Measurements from ENCODE around the gene MTX1.
"Not testable (repeated sequence)": the region's sequence is repeated elsewhere in the genome, so short reads cannot be mapped to it uniquely, and the experiment has no call there.

The MTX1 gene

DNA sequence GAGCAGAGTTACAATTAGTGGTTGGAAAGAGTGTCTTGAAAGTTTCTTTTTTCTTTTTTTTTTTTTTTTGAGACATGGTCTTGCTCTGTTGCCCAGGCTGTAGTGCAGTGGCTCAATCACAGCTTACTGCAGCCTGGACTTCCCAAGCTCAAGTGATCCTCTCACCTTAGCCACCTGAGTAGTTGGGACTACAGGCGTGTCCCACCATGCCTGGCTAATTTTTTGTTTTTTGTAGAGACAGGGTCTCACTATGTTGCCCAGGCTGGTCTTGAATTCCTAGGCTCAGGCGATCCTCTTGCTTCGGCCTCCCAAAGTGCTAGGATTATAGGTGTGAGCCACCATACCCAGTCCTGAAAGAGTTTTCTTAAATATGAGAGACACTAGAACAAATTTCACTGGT, 38.3 kb downstream of the MTX1 start:
- H3K4me3 ChIP-seq (ENCODE audit: low read length); H3K9me3 ChIP-seq (ENCODE audit: insufficient read depth, low read depth, low read length); H3K9ac ChIP-seq (ENCODE audit: low read depth, low read length); H3K4me1 ChIP-seq (ENCODE audit: insufficient read depth, low read length); H3K27ac ChIP-seq (ENCODE audit: low read depth, low read length): not testable (repeated sequence)
- WGBS: 87% methylated on average over 3 of the region's 3 CpGs
- Histone ChIP-seq H3K27me3 (ENCODE audit: insufficient read depth, low read length) (peaks cover 14% of the 10 kb centered on the region), H3K36me3 (ENCODE audit: insufficient read depth, low read length) (peaks cover 18% of the 10 kb centered on the region; the same call in 1 of the 2 replicates)

DNA sequence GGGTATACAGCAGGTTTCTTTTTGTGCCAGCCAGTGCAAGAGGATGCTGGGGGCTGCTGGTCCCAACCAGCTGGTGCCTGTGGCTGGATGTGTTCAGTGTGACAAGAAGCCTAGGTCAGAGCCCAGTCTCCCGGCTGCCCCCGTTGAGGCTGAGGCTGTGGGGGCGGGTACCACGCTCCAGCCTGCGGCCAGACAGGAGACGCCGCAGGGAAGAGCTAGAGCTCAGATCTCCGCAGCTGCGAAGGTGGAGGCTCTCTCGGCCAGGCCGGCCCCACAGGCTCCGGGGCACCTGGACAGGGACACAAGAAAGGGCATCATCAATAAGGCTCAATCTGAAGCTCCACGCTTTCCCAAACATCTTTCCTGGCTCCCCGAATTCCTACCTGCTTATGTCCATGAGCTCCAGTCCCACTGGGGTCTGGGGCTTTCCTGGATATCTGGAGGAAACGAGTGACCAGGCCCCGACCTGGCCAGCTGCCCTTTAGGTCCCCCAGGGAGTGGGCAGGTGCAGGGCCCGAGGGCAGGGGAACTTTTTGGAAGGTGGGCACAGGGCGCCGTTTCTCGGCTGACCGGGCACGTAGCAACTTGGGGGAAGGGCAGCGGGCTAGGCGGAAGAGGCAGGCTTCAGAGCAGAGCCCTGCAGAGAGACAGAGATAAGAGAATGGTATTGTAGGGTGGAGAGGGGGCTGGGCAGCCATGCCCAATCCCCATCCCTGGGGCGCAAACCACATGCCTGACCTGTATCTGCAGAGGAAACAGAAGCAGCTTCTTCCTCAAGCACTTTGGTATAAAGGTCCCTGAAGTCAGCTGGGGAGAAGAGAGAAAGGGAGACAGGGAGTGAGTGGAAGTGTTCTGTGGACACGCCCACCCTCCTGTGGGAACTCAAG, 39.4 kb downstream of the MTX1 start:
- H3K36me3 ChIP-seq (ENCODE audit: insufficient read depth, low read length): peaks cover 18% of the 10 kb centered on the region; the same call in 1 of the 2 replicates

DNA sequence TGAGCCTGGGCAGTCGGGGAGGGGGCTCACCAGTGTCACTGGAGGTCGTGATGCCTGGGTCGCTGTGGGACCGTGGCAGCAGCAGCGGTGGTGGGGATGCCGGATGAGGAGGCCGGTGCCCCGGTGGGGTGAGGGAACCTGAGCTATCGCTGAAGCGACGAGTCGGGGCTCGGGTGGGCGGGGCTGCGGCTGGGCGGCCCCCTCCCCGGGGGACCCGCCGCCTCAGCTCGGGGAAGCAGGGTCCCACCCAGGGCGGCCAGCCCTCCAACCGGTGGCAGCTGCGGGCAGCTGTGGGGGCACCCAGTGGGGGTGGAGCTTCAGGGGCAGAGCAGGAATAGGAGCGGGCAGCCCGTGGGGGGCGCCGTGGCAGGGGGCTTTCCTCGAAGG, 41.7 kb downstream of the MTX1 start:
- no peak overlapping the region for H3K27ac ChIP-seq (ENCODE audit: low read depth, low read length)
- peaks cover 10% of the 10 kb centered on the region; the same call in 1 of the 2 replicates for H3K4me1 ChIP-seq (ENCODE audit: insufficient read depth, low read length)
- H3K9me3 ChIP-seq (ENCODE audit: insufficient read depth, low read depth, low read length): no peaks in the 10 kb centered on the region
- H3K9ac ChIP-seq (ENCODE audit: low read depth, low read length): peak overlapping the region; percentile 40; the same call in 1 of the 2 replicates
- WGBS: 41% methylated on average over 28 of the region's 28 CpGs
- peak overlapping the region; percentile 63 for H3K4me3 ChIP-seq (ENCODE audit: low read length)
- H3K36me3 ChIP-seq (ENCODE audit: insufficient read depth, low read length): peaks cover 18% of the 10 kb centered on the region; the same call in 1 of the 2 replicates
- H3K27me3 ChIP-seq (ENCODE audit: insufficient read depth, low read length): peaks cover 5% of the 10 kb centered on the region; the same call in 1 of the 2 replicates

More for the DNA sequence above, 39.4 kb downstream of the MTX1 start:
- no peak overlapping the region for H3K9ac ChIP-seq (ENCODE audit: low read depth, low read length)
- H3K4me3 ChIP-seq (ENCODE audit: low read length): no peak overlapping the region
- no peaks in the 10 kb centered on the region for H3K9me3 ChIP-seq (ENCODE audit: insufficient read depth, low read depth, low read length)
- H3K27me3 ChIP-seq (ENCODE audit: insufficient read depth, low read length): peaks cover 14% of the 10 kb centered on the region
- H3K4me1 ChIP-seq (ENCODE audit: insufficient read depth, low read length): peaks cover 5% of the 10 kb centered on the region; the same call in 1 of the 2 replicates
- WGBS: 92% methylated on average over 26 of the region's 26 CpGs
- H3K27ac ChIP-seq (ENCODE audit: low read depth, low read length): no peak overlapping the region

DNA sequence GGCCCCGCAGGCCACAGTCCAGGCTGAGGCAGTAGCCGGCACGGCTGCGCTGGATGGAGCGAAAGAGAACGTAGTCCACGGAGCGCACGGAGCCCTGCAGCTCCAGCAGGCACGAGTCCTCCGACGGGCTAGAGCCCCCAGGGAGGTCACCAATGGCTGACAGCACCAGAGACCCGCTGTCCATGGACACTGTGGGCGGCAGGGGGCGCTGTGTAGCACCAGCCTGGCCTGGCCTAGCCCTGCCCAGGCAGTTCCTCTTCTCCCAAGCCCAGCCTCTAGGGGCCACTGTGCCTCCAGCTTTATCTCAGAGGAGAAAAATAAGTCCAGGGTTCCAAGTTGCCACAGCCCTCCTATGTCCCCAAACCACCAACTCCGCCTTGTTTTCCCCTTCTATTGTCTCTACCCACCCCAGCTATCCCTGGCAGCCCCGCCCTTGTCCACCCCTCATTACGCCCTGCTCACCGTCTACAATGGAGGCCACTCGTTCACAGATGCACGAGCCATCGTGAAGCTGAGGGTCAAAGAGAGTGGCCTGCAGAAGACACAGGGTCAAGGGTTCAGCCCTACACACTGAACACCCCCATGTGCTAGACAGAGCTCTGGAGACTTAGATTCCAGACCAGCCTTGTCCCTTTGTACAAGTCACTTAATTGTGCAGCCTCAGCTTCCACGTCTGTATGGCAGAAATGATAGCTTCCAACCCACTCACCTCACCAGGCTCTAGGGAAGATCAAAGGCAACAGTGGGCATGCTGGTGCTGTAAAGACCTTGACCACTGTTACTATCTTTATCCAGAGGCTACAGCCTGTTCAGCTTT, 42.3 kb downstream of the MTX1 start:
- Histone ChIP-seq H3K9ac (ENCODE audit: low read depth, low read length) (peak overlapping the region; percentile 40; the same call in 1 of the 2 replicates), H3K4me3 (ENCODE audit: low read length) (peak overlapping the region; percentile 63)
- WGBS: 23% methylated on average over 23 of the region's 23 CpGs

DNA sequence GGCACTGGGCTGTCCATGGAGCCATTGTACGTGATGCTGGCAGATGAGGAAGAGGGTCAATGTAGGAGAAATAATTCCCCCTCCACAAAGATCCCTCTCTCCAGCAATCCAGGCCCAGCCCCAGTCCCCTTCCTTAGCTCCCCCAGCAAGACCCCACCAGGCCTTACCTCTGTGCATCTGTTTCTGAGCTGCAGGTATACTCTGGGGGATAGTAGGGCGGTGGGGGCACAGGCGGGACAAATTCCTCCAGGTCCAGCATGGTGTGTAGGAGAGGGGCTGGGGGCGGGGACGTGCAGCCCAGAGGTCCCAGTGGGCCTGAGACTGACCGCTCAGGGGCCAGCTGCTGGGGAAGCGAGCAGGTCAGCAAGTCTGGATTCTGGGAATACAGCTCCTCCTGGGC, 43.1 kb downstream of the MTX1 start:
- H3K27me3 ChIP-seq (ENCODE audit: insufficient read depth, low read length): no peaks in the 10 kb centered on the region
- H3K36me3 ChIP-seq (ENCODE audit: insufficient read depth, low read length): peaks cover 18% of the 10 kb centered on the region; the same call in 1 of the 2 replicates
- 94% methylated on average over 6 of the region's 7 CpGs for WGBS
- H3K27ac ChIP-seq (ENCODE audit: low read depth, low read length): no peak overlapping the region
- peaks cover 12% of the 10 kb centered on the region; the same call in 1 of the 2 replicates for H3K4me1 ChIP-seq (ENCODE audit: insufficient read depth, low read length)
- no peak overlapping the region for H3K9ac ChIP-seq (ENCODE audit: low read depth, low read length)
- H3K9me3 ChIP-seq (ENCODE audit: insufficient read depth, low read depth, low read length): no peaks in the 10 kb centered on the region
- H3K4me3 ChIP-seq (ENCODE audit: low read length): no peak overlapping the region

More for the DNA sequence above, 42.3 kb downstream of the MTX1 start:
- H3K9me3 ChIP-seq (ENCODE audit: insufficient read depth, low read depth, low read length): no peaks in the 10 kb centered on the region
- H3K27ac ChIP-seq (ENCODE audit: low read depth, low read length): no peak overlapping the region
- H3K36me3 ChIP-seq (ENCODE audit: insufficient read depth, low read length): peaks cover 18% of the 10 kb centered on the region; the same call in 1 of the 2 replicates
- H3K27me3 ChIP-seq (ENCODE audit: insufficient read depth, low read length): peaks cover 5% of the 10 kb centered on the region; the same call in 1 of the 2 replicates
- peaks cover 10% of the 10 kb centered on the region; the same call in 1 of the 2 replicates for H3K4me1 ChIP-seq (ENCODE audit: insufficient read depth, low read length)

DNA sequence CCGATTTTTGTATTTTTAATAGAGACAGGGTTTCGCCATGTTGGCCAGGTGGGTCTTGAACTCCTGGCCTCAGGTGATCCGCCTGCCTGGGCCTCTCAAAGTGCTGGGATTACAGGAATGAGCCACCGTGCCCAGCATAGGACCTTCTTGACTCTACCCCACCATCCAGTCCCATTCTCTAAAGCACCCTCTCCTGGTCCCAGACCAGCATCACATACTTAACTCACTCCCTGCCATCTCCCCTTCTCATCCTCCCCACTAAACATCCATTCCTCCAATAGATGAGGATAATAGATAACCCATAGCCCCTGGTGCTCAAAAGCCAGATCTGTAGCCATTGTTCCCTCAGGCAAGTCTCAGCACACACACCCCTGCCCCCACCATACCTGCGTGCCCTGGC, 44.7 kb downstream of the MTX1 start:
- Histone ChIP-seq H3K4me1 (ENCODE audit: insufficient read depth, low read length) (peaks cover 12% of the 10 kb centered on the region; the same call in 1 of the 2 replicates), H3K27ac (ENCODE audit: low read depth, low read length) (no peak overlapping the region), H3K9me3 (ENCODE audit: insufficient read depth, low read depth, low read length) (no peaks in the 10 kb centered on the region), H3K4me3 (ENCODE audit: low read length) (no peak overlapping the region), H3K36me3 (ENCODE audit: insufficient read depth, low read length) (peaks cover 17% of the 10 kb centered on the region), H3K27me3 (ENCODE audit: insufficient read depth, low read length) (no peaks in the 10 kb centered on the region), H3K9ac (ENCODE audit: low read depth, low read length) (no peak overlapping the region)
- WGBS: 88% methylated on average over 5 of the region's 5 CpGs

DNA sequence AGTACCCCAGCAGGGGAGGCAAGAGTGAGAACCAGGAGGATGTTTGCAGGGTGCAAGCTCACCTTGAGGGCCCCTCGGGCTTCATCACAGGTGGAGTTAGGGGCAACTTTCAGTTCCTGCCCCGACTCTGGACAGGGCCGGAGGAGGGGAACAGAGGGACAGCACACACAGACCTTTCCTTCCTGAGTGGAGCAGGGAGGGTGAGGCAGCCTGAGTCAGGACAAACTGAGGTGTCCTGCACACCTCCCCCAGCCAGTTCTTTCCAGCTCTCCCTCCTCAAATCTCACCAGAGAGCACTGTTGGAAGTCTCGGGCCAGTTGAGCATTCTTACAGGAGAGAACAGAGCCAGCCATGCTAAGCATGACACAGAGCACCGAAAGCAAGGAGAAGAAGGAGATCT, 45.3 kb downstream of the MTX1 start:
- Histone ChIP-seq H3K27ac (ENCODE audit: low read depth, low read length) (no peak overlapping the region), H3K9me3 (ENCODE audit: insufficient read depth, low read depth, low read length) (no peaks in the 10 kb centered on the region), H3K4me1 (ENCODE audit: insufficient read depth, low read length) (peaks cover 12% of the 10 kb centered on the region; the same call in 1 of the 2 replicates), H3K36me3 (ENCODE audit: insufficient read depth, low read length) (peaks cover 18% of the 10 kb centered on the region), H3K9ac (ENCODE audit: low read depth, low read length) (no peak overlapping the region), H3K27me3 (ENCODE audit: insufficient read depth, low read length) (no peaks in the 10 kb centered on the region), H3K4me3 (ENCODE audit: low read length) (peak overlapping the region; percentile 79)
- WGBS: 85% methylated on average over 5 of the region's 5 CpGs

DNA sequence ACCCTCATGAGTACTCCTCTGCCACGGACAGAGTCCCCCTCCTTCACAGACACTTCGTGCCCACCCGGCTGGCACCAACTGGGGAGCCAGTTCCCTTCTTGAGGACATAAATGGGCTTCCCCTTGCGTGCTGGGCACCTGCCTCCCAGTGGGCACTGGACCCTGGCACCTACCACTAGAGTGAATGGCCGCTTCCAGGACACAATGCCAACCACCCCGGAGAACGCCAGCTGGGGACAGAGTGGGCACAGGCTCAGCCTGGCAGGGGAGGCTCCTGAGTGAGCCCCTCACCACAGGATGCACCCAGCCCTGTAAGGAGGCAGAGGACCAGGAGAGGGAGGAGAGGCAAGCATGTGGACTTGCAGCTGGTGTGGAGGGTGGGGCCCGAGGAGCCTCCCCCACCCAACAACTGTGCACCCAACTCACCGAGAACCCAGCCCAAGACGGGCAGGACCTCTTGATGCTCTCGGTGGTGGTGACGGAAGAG, 45.8 kb downstream of the MTX1 start:
- H3K9me3 ChIP-seq (ENCODE audit: insufficient read depth, low read depth, low read length): no peaks in the 10 kb centered on the region
- no peak overlapping the region for H3K27ac ChIP-seq (ENCODE audit: low read depth, low read length)
- peaks cover 12% of the 10 kb centered on the region; the same call in 1 of the 2 replicates for H3K4me1 ChIP-seq (ENCODE audit: insufficient read depth, low read length)
- H3K9ac ChIP-seq (ENCODE audit: low read depth, low read length): 0 out of 2 replicates have a peak overlapping the region, but pooled peaks have one; percentile 23
- WGBS: 76% methylated on average over 11 of the region's 12 CpGs
- peak overlapping the region; percentile 79 for H3K4me3 ChIP-seq (ENCODE audit: low read length)
- H3K36me3 ChIP-seq (ENCODE audit: insufficient read depth, low read length): peaks cover 17% of the 10 kb centered on the region
- H3K27me3 ChIP-seq (ENCODE audit: insufficient read depth, low read length): no peaks in the 10 kb centered on the region

DNA sequence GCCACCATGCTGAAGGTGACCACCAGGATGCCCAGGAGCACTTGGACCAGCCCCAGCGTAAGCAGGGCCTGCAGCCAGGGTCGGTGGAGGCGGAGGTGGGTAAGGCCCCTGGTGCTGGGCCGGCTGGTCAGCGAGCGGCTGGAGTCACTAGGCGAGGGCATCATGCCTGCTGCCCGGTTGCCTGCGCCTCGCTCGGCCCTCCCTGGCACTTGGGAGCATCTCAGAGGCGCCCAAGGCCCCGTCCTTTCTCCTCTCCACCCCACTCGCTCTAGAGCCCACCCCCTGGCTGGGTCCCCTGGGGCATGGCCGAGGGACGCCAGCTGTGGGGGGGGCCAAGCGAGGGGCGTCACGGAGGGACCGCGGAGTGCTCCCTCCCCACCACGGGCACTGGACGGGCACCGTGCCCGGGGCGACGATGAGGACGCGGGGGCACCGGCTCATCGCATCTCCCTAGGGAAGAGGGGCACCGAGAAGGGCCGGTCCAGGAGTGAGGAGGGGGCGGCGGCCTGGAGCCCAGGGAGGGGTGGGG, 46.3 kb downstream of the MTX1 start:
- Histone ChIP-seq H3K4me3 (ENCODE audit: low read length) (peak overlapping the region; percentile 79), H3K36me3 (ENCODE audit: insufficient read depth, low read length) (peaks cover 21% of the 10 kb centered on the region), H3K9me3 (ENCODE audit: insufficient read depth, low read depth, low read length) (no peaks in the 10 kb centered on the region), H3K9ac (ENCODE audit: low read depth, low read length) (peak overlapping the region; percentile 23), H3K4me1 (ENCODE audit: insufficient read depth, low read length) (peaks cover 12% of the 10 kb centered on the region; the same call in 1 of the 2 replicates), H3K27ac (ENCODE audit: low read depth, low read length) (no peak overlapping the region), H3K27me3 (ENCODE audit: insufficient read depth, low read length) (no peaks in the 10 kb centered on the region)
- 11% methylated on average over 35 of the region's 35 CpGs for WGBS

DNA sequence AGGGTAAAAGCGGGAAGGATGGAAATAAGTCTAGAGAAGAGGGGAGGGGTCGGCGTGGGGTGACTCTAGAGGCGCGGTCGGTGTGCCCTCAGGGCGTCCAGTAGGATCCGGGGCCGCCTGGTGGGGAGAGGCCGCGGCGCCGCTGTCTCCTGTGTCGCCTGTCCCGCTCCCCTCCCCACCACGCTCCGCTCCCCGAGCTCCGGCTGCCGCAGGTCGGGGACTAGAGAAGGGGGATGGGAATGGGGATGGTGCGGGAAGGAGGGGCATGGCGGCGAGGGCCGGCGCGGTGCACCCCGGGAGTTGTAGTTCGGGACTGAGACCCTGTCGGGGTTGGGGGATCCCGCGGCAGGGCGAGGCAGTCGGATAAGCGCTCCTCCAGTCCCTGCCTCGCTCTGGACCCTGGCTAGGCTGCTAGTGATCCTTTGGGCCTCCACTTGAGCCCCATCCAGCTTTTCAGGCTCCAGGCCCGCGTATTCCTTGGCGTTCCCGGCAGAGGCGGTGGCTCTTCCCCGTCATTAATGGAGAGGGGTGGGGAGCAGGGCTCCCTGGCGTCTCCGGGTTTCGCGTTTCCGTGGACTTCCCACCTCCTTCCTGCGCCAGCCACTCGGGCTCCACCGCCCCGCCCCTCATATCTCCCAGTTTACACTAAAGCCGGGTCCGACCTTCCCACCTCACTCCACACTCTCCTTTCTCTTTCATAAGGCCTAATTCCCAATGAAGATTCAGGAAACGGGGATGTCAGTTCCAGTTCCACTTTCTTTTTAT, 46.9 kb downstream of the MTX1 start, which contains the start of gene ENTREP3:
Gene ENTREP3, minus strand, starts transcription at position 241 of the 765 bp plus-strand sequence. CDS start 606 bp downstream, outside the sequence.
- H3K4me3 ChIP-seq (ENCODE audit: low read length): peak within 1 kb of the TSS; percentile 79
- H3K4me1 ChIP-seq (ENCODE audit: insufficient read depth, low read length): peaks cover 12% of the 10 kb centered on the region; the same call in 1 of the 2 replicates
- peak within 1 kb of the TSS; percentile 61 for H3K9ac ChIP-seq (ENCODE audit: low read depth, low read length)
- no peak within 1 kb of the TSS for H3K27ac ChIP-seq (ENCODE audit: low read depth, low read length)
- no peaks in the 10 kb centered on the region for H3K9me3 ChIP-seq (ENCODE audit: insufficient read depth, low read depth, low read length)
- peaks cover 24% of the 10 kb centered on the region for H3K36me3 ChIP-seq (ENCODE audit: insufficient read depth, low read length)
- no peaks in the 10 kb centered on the region for H3K27me3 ChIP-seq (ENCODE audit: insufficient read depth, low read length)
- WGBS: 3% methylated on average over 45 of the region's 54 CpGs
